Activated CD4-positive, alpha-beta T cell treated with anti-CD3 and anti-CD28 coated beads, Interleukin-2, amount 50 U/mL, for 4 hours (primary cell): ENCODE data around the gene PDE11A.
"Not testable (repeated sequence)": the region's sequence is repeated elsewhere in the genome, so short reads cannot be mapped to it uniquely, and the experiment has no call there.

Experiments
- DNase-seq, 2 experiments: peaks; one replicate each; pipeline ENCODE4 v3.0.0-alpha.2; 2020

Gene PDE11A

GRCh38 chr2:177881008-177881747 is 191.4 kb downstream of the PDE11A start:
- no peak for DNase-seq

GRCh38 chr2:177880285-177880684 is 192.3 kb downstream of the PDE11A start:
- DNase-seq: no peak

GRCh38 chr2:177876950-177877349 is 195.6 kb downstream of the PDE11A start:
- no peak for DNase-seq

GRCh38 chr2:177874686-177875085 is 197.9 kb downstream of the PDE11A start:
- DNase-seq: no peak

GRCh38 chr2:177873915-177874314 is 198.7 kb downstream of the PDE11A start:
- DNase-seq: no peak

- DNase-seq: no peak
These were observed 200.3 kb downstream of the PDE11A start for GRCh38 chr2:177872286-177872685.

- no peak for DNase-seq
These were observed 202.7 kb downstream of the PDE11A start for GRCh38 chr2:177869912-177870311.

- no peak for DNase-seq
These were observed 203.4 kb downstream of the PDE11A start for GRCh38 chr2:177869209-177869608.

- DNase-seq: no peak
These were observed 203.8 kb downstream of the PDE11A start for GRCh38 chr2:177868806-177869205.

- no peak for DNase-seq
These were observed 215.0 kb downstream of the PDE11A start for GRCh38 chr2:177857538-177857937.

GRCh38 chr2:177852389-177852788 is 220.2 kb downstream of the PDE11A start:
- DNase-seq: no peak

- DNase-seq: no peak
These were observed 229.4 kb downstream of the PDE11A start for GRCh38 chr2:177843188-177843587.

GRCh38 chr2:177842243-177842642 is 230.3 kb downstream of the PDE11A start:
- no peak for DNase-seq

- not testable (repeated sequence) for DNase-seq
These were observed 237.0 kb downstream of the PDE11A start for GRCh38 chr2:177835418-177836204.

- DNase-seq: no peak
These were observed 239.8 kb downstream of the PDE11A start for GRCh38 chr2:177832611-177833433.

- DNase-seq: no peak
These were observed 241.6 kb downstream of the PDE11A start for GRCh38 chr2:177830881-177831386.

- DNase-seq: no peak
These were observed 244.0 kb downstream of the PDE11A start for GRCh38 chr2:177828557-177828956.

GRCh38 chr2:177826897-177827296 is 245.7 kb downstream of the PDE11A start:
- no peak for DNase-seq

- no peak for DNase-seq
These were observed 249.6 kb downstream of the PDE11A start for GRCh38 chr2:177822941-177823340.

- DNase-seq: no peak
These were observed 254.2 kb downstream of the PDE11A start for GRCh38 chr2:177818412-177818811.

- DNase-seq: no peak
These were observed 255.3 kb downstream of the PDE11A start for GRCh38 chr2:177817300-177817699.

GRCh38 chr2:177816766-177817165 is 255.8 kb downstream of the PDE11A start:
- DNase-seq: no peak

GRCh38 chr2:177812713-177813396 is 259.7 kb downstream of the PDE11A start:
- no peak for DNase-seq
